Measurements from ENCODE around the gene UROC1. TPM values are rescaled to one million over a fixed set of nuclear protein-coding genes. Genes with fewer than 3 reads are reported as not detected.
A peak's percentile ranks its signal among the peaks of the same experiment; 100 is the strongest.

The UROC1 gene
- total and polyA plus RNA-seq, 3 donors from 2014 or later: 0.25 to 1.0 (median 0.34) TPM

GRCh38 chr3:126528800-126529541 lies 11.4 kb upstream of the UROC1 start:
- Histone ChIP-seq H3K9me3 (no peaks in the 10 kb centered on the region), H3K4me1 (peaks cover 27% of the 10 kb centered on the region), H3K4me3 (no peak overlapping the region), H3K27me3 (no peaks in the 10 kb centered on the region), H3K36me3 (ENCODE audit: low read depth, missing control alignments) (no peaks in the 10 kb centered on the region), H3K27ac (peak overlapping the region; percentile 53 to 87)
- TF ChIP-seq POLR2A (IDR thresholded peaks at IDR 0.05) (no peak), CTCF (IDR thresholded peaks at IDR 0.05) (peak in 1 of 3 experiments; percentile 17)
- WGBS, 2 donors: 62 to 72% methylated on average over 9 to 14 of the region's 14 CpGs
- peak; percentile 84 for DNase-seq
- intact Hi-C loops (cut with DNase I; ENCODE audit: low total_unique reads): no loop called here

- Histone ChIP-seq H3K4me3 (no peak overlapping the region), H3K27me3 (no peaks in the 10 kb centered on the region), H3K9me3 (no peaks in the 10 kb centered on the region), H3K4me1 (peaks cover 27% of the 10 kb centered on the region), H3K27ac (peak overlapping the region; percentile 53 to 87), H3K36me3 (ENCODE audit: low read depth, missing control alignments) (no peaks in the 10 kb centered on the region)
- intact Hi-C loops (cut with DNase I; ENCODE audit: low total_unique reads): no loop called here
- no peak for DNase-seq
- TF ChIP-seq POLR2A (IDR thresholded peaks at IDR 0.05): no peak
- no peak for TF ChIP-seq CTCF (IDR thresholded peaks at IDR 0.05)
- 82 to 88% methylated on average over 5 of the region's 5 CpGs for WGBS, 2 donors
Measured at GRCh38 chr3:126528419-126528799, 10.8 kb upstream of the UROC1 start.

GRCh38 chr3:126527455-126528211 lies 10.1 kb upstream of the UROC1 start:
- peaks cover 27% of the 10 kb centered on the region for H3K4me1 ChIP-seq
- no peak for TF ChIP-seq POLR2A (IDR thresholded peaks at IDR 0.05)
- no peak for TF ChIP-seq CTCF (IDR thresholded peaks at IDR 0.05)
- no peak overlapping the region for H3K4me3 ChIP-seq
- H3K27me3 ChIP-seq: no peaks in the 10 kb centered on the region
- H3K36me3 ChIP-seq (ENCODE audit: low read depth, missing control alignments): no peaks in the 10 kb centered on the region
- H3K9me3 ChIP-seq: no peaks in the 10 kb centered on the region
- DNase-seq: no peak
- intact Hi-C loops (cut with DNase I; ENCODE audit: low total_unique reads): no loop called here
- peak overlapping the region; percentile 53 to 87 for H3K27ac ChIP-seq
- WGBS, 2 donors: 88 to 89% methylated on average over 6 of the region's 6 CpGs

GRCh38 chr3:126527006-126527405 lies 9.4 kb upstream of the UROC1 start:
- no peaks in the 10 kb centered on the region for H3K36me3 ChIP-seq (ENCODE audit: low read depth, missing control alignments)
- no peak overlapping the region for H3K27ac ChIP-seq
- no peak overlapping the region for H3K4me3 ChIP-seq
- H3K9me3 ChIP-seq: no peaks in the 10 kb centered on the region
- DNase-seq: no peak
- TF ChIP-seq CTCF (IDR thresholded peaks at IDR 0.05) (no peak), POLR2A (IDR thresholded peaks at IDR 0.05) (no peak)
- WGBS, 2 donors: 88 to 93% methylated on average over 6 to 7 of the region's 7 CpGs
- H3K27me3 ChIP-seq: no peaks in the 10 kb centered on the region
- H3K4me1 ChIP-seq: peaks cover 27% of the 10 kb centered on the region
- intact Hi-C loops (cut with DNase I; ENCODE audit: low total_unique reads): no loop called here

All from testis (tissue), 3 donors.